A549 (cell line): ENCODE measurements around the gene MED13L. TPM values are rescaled to one million over a fixed set of nuclear protein-coding genes. Genes with fewer than 3 reads are reported as not detected.
"Not testable (repeated sequence)": the region's sequence is repeated elsewhere in the genome, so short reads cannot be mapped to it uniquely, and the experiment has no call there.

Experiments
- ATAC-seq, 2 experiments: fragments of 200-7000 bp in 1 of 2; fragments of >200 bp in 1 of 2; cut with Nextera tagmentation in 1 of 2; cut with Tn5 transposase in 1 of 2; 3 replicates each; pipeline versions ENCODE4 v1.8.0 to v1.9.1; 2018 to 2020; ENCODE audit warnings: mild to moderate bottlenecking in 1 of 2, moderate library complexity in 1 of 2
- CTCF ChIA-PET: fragments of 300-600 bp; sonication (Branson Sonifier 250); formaldehyde crosslinking; extraction: SDS; loops from one replicate; lab custom pipeline; 2021; ENCODE audit warnings: antibody characterized with exemption, inconsistent platforms; lab: Yijun Ruan, JAX
- POLR2A ChIA-PET: fragments of 350-600 bp; formaldehyde crosslinking; extraction: SDS; loops from one replicate; lab custom pipeline; 2021; ENCODE audit warnings: antibody characterized with exemption, inconsistent platforms; lab: Yijun Ruan, JAX
- DNase-seq, 2 experiments: peaks; one replicate each; pipeline versions ENCODE4 v3.0.0 to v3.0.0-alpha.2; 2011 to 2016; ENCODE audit warnings: low read depth in 1 of 2, low spot score in 1 of 2
- FAIRE-seq: peaks from 2 replicates; lab custom pipeline; 2011; peaks lifted over from hg19 to GRCh38; lab: Jason Lieb, UNC
- H3K27ac ChIP-seq, 2 experiments: fragments of >200 bp; sonication (Bioruptor Twin); formaldehyde crosslinking; 3 replicates each; pipeline ENCODE4 v1.5.1; 2016 to 2017
- H3K4me1 ChIP-seq: fragments of >200 bp; sonication (Bioruptor Twin); formaldehyde crosslinking; 3 replicates; pipeline ENCODE4 v1.6.1; 2016
- H3K4me2 ChIP-seq: fragments of >200 bp; sonication (Bioruptor Twin); formaldehyde crosslinking; 3 replicates; pipeline ENCODE4 v1.6.1; 2016
- H3K4me3 ChIP-seq: fragments of >200 bp; sonication (Bioruptor Twin); formaldehyde crosslinking; 3 replicates; pipeline ENCODE4 v1.5.1; 2016
- H3K9me3 ChIP-seq: fragments of >200 bp; sonication (Bioruptor Twin); formaldehyde crosslinking; 3 replicates; pipeline ENCODE4 v1.6.1; 2016
- CBX8 ChIP-seq: fragments of 200-600 bp; sonication (generic); IDR thresholded peaks from 2 replicates; pipeline ENCODE4 v1.6.1; 2016
- CHD2 ChIP-seq: fragments of 150-350 bp; IDR thresholded peaks from 2 replicates; pipeline ENCODE4 v1.6.1; 2014; ENCODE audit warnings: low read length; ENCODE audit not compliant: partially characterized antibody
- CHD4 ChIP-seq: fragments of 200-600 bp; sonication (generic); IDR thresholded peaks from 2 replicates; pipeline ENCODE4 v1.6.1; 2016; ENCODE audit warnings: antibody characterized with exemption, mild to moderate bottlenecking, borderline replicate concordance
- CTCF ChIP-seq: fragments of >200 bp; sonication (Bioruptor Twin); formaldehyde crosslinking; IDR thresholded peaks from 3 replicates; pipeline ENCODE4 v1.5.1; 2016
- EHMT2 ChIP-seq: fragments of 200-600 bp; sonication (generic); IDR thresholded peaks from 2 replicates; pipeline ENCODE4 v1.6.1; 2016; ENCODE audit warnings: antibody characterized with exemption, low read depth, mild to moderate bottlenecking, moderate library complexity
- FOSL2 ChIP-seq, 2 experiments: fragments of 450-650 bp in 1 of 2; fragments of >200 bp in 1 of 2; sonication (Bioruptor Twin) in 1 of 2; formaldehyde crosslinking; IDR thresholded peaks; 2 replicates each; pipeline versions ENCODE4 v1.5.0 to v1.6.1; 2016 to 2020; ENCODE audit warnings: mild to moderate bottlenecking in 1 of 2, moderate library complexity in 1 of 2
- GATA3 ChIP-seq: IDR thresholded peaks from 2 replicates; pipeline ENCODE4 v1.6.1; 2012; ENCODE audit warnings: borderline replicate concordance
- JUN ChIP-seq, 2 experiments: fragments of >200 bp; sonication (Bioruptor Twin); formaldehyde crosslinking; IDR thresholded peaks; 2 replicates in 1 of 2; 3 replicates in 1 of 2; pipeline ENCODE4 v1.6.1; 2016 to 2017
- KDM1A ChIP-seq: fragments of 200-600 bp; sonication (generic); IDR thresholded peaks from 2 replicates; pipeline ENCODE4 v1.6.1; 2016; ENCODE audit warnings: low read depth, mild to moderate bottlenecking
- MYC ChIP-seq: IDR thresholded peaks from 2 replicates; pipeline ENCODE4 v1.6.1; 2012; ENCODE audit warnings: mild to moderate bottlenecking, inconsistent platforms, low read length, improper control_type of control experiment, borderline replicate concordance
- NPAS2 ChIP-seq: fragments of 250-450 bp; sonication (Bioruptor Pico); IDR thresholded peaks from 2 replicates; pipeline ENCODE4 v1.8.0; 2022; ENCODE audit warnings: mild to moderate bottlenecking, moderate library complexity, borderline replicate concordance
- PHF8 ChIP-seq: fragments of 200-600 bp; sonication (generic); IDR thresholded peaks from 2 replicates; pipeline ENCODE4 v1.6.1; 2016; ENCODE audit warnings: low read depth, mild to moderate bottlenecking, antibody characterized with exemption, moderate library complexity, borderline replicate concordance
- POLR2A ChIP-seq: IDR thresholded peaks from 2 replicates; pipeline ENCODE4 v1.6.1; 2012; ENCODE audit warnings: mild to moderate bottlenecking, low read length
- RAD21 ChIP-seq, 2 experiments: fragments of >200 bp in 1 of 2; sonication (Bioruptor Twin) in 1 of 2; formaldehyde crosslinking in 1 of 2; IDR thresholded peaks in 1 of 2; conservative IDR thresholded peaks in 1 of 2; 2 replicates in 1 of 2; 3 replicates in 1 of 2; pipeline ENCODE4 v1.6.1; 2012 to 2018; ENCODE audit warnings: inconsistent platforms in 1 of 2
- SREBF2 ChIP-seq: fragments of 450-650 bp; IDR thresholded peaks from 2 replicates; pipeline ENCODE4 v1.6.1; 2014; ENCODE audit warnings: mild to moderate bottlenecking, moderate library complexity
- TFCP2L1 ChIP-seq: fragments of 250-450 bp; sonication (Bioruptor Pico); IDR thresholded peaks from 2 replicates; pipeline ENCODE4 v1.5.0; 2021; ENCODE audit warnings: mild to moderate bottlenecking
- TP53 ChIP-seq: fragments of 250-450 bp; sonication (Bioruptor Pico); IDR thresholded peaks from 2 replicates; pipeline ENCODE4 v1.5.0; 2021; ENCODE audit warnings: mild to moderate bottlenecking, moderate library complexity
- ZFP36 ChIP-seq: fragments of 450-650 bp; IDR thresholded peaks from 2 replicates; pipeline ENCODE4 v1.6.1; 2014; ENCODE audit warnings: borderline replicate concordance; ENCODE audit not compliant: partially characterized antibody
- WGBS: methylation state at CpG from one replicate; pipeline ENCODE4 v1.1.6; 2017; ENCODE audit errors: missing lambda C conversion rate; 5-methylcytosine and 5-hydroxymethylcytosine counted together
- polyA plus RNA-seq, 4 experiments: library from polyadenylated mRNA; depleted of rRNA in 3 of 4; stranded (reverse); fragments of >200 nt; fragmentation: RNase III in 1 of 4; extraction: RNeasy Plus Mini Kit Qiagen cat#74134 plus additional on column Dnase treatment in 1 of 4; gene quantifications; 2 replicates in 3 of 4; 3 replicates in 1 of 4; pipeline ENCODE4 v1.2.3, GENCODE V29; 2011 to 2017
- TF ChIP-seq, protein P1 (sequence below): fragments of 150-350 bp; IDR thresholded peaks from 2 replicates; pipeline ENCODE4 v1.6.1; 2014; ENCODE audit warnings: low read depth, mild to moderate bottlenecking, low read length
- TF ChIP-seq, protein P2 (sequence below): IDR thresholded peaks from 2 replicates; pipeline ENCODE4 v1.6.1; 2012
- TF ChIP-seq, protein P3 (sequence below): fragments of 250-450 bp; sonication (Bioruptor Pico); IDR thresholded peaks from 2 replicates; pipeline ENCODE4 v1.5.0; 2020; ENCODE audit warnings: low read depth, mild to moderate bottlenecking, moderate library complexity

MED13L gene
- polyA plus RNA-seq, 2 of the 4 experiments (the other 2 are of a cell fraction), result 23.2 to 134 TPM

DNA sequence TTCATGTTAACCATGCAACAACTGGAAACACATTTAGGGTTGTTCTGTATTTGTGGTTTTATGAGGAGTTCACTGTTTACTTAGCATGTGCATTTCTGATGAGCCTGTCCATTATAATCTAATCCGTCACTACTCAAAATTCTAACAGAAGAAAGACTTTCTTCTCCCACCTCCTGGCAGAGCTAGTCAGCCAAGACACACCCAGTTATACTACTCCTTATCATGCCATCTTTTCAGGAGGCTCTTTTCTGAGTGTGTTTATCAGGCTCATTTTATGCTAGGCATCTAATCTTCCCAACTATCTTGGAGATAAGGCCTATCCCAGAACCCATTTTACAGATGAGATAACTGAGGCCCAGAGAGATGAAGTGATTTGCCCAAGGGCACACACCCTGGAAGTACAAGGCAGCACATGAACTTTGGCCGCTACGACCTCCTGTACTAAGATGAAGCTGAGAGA, 10.4 kb upstream of the MED13L start:
- peaks cover 17% of the 10 kb centered on the region for H3K4me1 ChIP-seq
- WGBS, result 69% methylated on average over 3 of the region's 3 CpGs
- H3K9me3 ChIP-seq, result no peaks in the 10 kb centered on the region
- H3K4me2 ChIP-seq, result peak overlapping the region; percentile 47; the same call in 2 of the 3 replicates
- peak in 1 of 2 experiments; percentile 51 for DNase-seq
- CTCF ChIA-PET, result interaction anchor here (0.7 kb wide), 1 partner anchor 277 kb away, joined by 3 read pairs; no protein-coding TSS in a partner anchor
- FAIRE-seq, result no peak
- TF ChIP-seq PHF8, result no peak
- TF ChIP-seq GATA3, result peak; percentile 65
- TF ChIP-seq TFCP2L1 (CRISPR knock-in tag), result no peak
- TF ChIP-seq, protein P1, sequence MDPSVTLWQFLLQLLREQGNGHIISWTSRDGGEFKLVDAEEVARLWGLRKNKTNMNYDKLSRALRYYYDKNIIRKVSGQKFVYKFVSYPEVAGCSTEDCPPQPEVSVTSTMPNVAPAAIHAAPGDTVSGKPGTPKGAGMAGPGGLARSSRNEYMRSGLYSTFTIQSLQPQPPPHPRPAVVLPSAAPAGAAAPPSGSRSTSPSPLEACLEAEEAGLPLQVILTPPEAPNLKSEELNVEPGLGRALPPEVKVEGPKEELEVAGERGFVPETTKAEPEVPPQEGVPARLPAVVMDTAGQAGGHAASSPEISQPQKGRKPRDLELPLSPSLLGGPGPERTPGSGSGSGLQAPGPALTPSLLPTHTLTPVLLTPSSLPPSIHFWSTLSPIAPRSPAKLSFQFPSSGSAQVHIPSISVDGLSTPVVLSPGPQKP, result no peak
- TF ChIP-seq KDM1A, result peak; percentile 28; the same call in 1 of the 2 replicates
- no peak for TF ChIP-seq ZFP36
- TF ChIP-seq, protein P2, sequence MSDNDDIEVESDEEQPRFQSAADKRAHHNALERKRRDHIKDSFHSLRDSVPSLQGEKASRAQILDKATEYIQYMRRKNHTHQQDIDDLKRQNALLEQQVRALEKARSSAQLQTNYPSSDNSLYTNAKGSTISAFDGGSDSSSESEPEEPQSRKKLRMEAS, result no peak
- peak in 1 of 2 experiments; percentile 53; a peak in 3 of 6 replicates for ATAC-seq
- H3K4me3 ChIP-seq, result no peak overlapping the region
- H3K27ac ChIP-seq, result peak overlapping the region; percentile 9 to 24; a peak in 1 of 6 replicates
- POLR2A ChIA-PET, result no interaction called here

DNA sequence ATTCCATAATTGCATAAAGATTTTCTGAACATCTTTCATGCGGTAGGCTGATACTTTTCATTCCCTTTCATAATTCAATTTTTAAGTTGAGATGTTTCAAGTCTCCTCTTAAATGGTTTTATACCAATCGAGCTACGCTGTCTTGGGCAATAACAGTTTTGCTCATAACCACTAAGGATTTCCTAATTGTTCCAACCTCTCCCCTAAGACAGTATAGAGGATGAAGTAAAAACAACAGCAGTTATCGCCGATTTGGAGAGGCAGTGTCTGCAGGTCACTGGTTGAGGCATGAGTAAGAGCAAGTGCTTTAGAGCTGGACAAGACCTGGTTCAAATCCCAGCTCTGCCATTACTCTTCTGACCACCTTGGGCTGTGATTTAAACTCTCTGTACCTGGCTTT, 6.9 kb upstream of the MED13L start:
- FAIRE-seq, result no peak
- 92% methylated on average over 5 of the region's 5 CpGs for WGBS
- peaks cover 25% of the 10 kb centered on the region for H3K4me1 ChIP-seq

DNA sequence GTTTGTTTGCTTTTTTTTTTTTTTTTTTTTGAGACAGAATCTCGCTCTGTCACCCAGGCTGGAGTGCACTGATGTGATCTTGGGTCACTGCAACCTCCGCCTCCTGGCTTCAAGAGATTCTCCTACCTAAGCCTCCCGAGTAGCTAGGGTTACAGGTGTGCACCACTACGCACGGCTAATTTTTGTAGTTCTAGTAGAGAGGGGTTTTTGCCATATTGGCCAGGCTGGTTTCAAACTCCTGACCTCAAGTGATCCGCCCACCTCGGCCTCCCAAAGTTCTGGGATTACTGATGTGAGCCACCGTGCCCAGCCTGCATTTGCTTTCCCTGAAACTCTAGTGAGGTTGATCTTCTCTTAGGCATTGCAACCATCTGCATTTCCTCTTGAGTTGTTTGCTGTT, 6.4 kb upstream of the MED13L start:
- H3K9me3 ChIP-seq, FAIRE-seq, H3K4me2 ChIP-seq, H3K27ac ChIP-seq, POLR2A ChIA-PET, DNase-seq, H3K4me3 ChIP-seq, CTCF ChIA-PET, ATAC-seq: not testable (repeated sequence)
- peaks cover 25% of the 10 kb centered on the region for H3K4me1 ChIP-seq
- WGBS, result 94% methylated on average over 8 of the region's 8 CpGs

More for the DNA sequence above, 6.9 kb upstream of the MED13L start:
- no peak overlapping the region for H3K4me2 ChIP-seq
- no peak for TF ChIP-seq EHMT2
- no peak for TF ChIP-seq TP53 (CRISPR knock-in tag)
- TF ChIP-seq ZFP36, result no peak
- TF ChIP-seq JUN (IDR thresholded peaks at IDR 0.05), result no peak
- TF ChIP-seq, protein P1, result no peak
- TF ChIP-seq KDM1A, result no peak
- no peak for TF ChIP-seq CHD2
- TF ChIP-seq MYC, result no peak
- no peak for TF ChIP-seq NPAS2 (CRISPR knock-in tag)
- TF ChIP-seq, protein P3, sequence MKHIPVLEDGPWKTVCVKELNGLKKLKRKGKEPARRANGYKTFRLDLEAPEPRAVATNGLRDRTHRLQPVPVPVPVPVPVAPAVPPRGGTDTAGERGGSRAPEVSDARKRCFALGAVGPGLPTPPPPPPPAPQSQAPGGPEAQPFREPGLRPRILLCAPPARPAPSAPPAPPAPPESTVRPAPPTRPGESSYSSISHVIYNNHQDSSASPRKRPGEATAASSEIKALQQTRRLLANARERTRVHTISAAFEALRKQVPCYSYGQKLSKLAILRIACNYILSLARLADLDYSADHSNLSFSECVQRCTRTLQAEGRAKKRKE, result no peak
- TF ChIP-seq POLR2A, result no peak
- TF ChIP-seq CHD4, result no peak
- no peak for TF ChIP-seq FOSL2 (IDR thresholded peaks at IDR 0.05)
- no peak for TF ChIP-seq FOSL2 (CRISPR knock-in tag; IDR thresholded peaks at IDR 0.05)
- no peak for TF ChIP-seq RAD21 (conservative IDR thresholded peaks at IDR 0.05 in 1 of 2, IDR thresholded peaks at IDR 0.05 in 1 of 2)
- no peak for TF ChIP-seq CTCF
- TF ChIP-seq CBX8, result no peak
- no peak for TF ChIP-seq SREBF2
- no peaks in the 10 kb centered on the region for H3K9me3 ChIP-seq
- ChIA-PET CTCF (no interaction called here), POLR2A (no interaction called here)
- DNase-seq (no peak), ATAC-seq (no peak)
- H3K4me3 ChIP-seq, result no peak overlapping the region
- no peak overlapping the region for H3K27ac ChIP-seq
